Activated CD4-positive, alpha-beta T cell treated with anti-CD3 and anti-CD28 coated beads, Interleukin-2, amount 50 U/mL, for 24 hours (primary cell): ENCODE data around the gene CDH4.

Experiments
- DNase-seq, 2 donors: peaks; one replicate each; pipeline ENCODE4 v3.0.0-alpha.2; 2020; ENCODE audit warnings: low read depth in 1 of 2, low spot score in 1 of 2

Gene CDH4

DNA sequence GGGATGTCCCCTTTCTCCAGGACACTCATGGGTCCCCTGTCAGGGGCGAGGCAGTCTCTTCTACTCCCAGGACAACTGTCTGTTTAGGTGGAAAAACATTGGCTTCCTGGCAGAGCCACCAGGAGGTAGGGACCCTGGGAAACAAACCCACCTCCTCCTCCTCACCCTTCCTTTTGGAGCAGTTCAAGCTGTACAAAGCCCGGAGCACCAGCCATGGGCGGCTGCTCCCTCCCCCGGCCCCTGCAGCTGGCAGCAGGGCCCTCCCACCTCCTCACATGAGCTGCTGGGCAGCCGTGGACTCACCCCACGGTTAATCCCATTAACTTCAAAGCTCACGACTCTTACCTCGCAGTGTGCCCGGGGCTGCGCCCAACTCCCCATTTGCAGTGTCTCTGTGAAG is 48.6 kb downstream of the CDH4 start:
- DNase-seq: no peak

DNA sequence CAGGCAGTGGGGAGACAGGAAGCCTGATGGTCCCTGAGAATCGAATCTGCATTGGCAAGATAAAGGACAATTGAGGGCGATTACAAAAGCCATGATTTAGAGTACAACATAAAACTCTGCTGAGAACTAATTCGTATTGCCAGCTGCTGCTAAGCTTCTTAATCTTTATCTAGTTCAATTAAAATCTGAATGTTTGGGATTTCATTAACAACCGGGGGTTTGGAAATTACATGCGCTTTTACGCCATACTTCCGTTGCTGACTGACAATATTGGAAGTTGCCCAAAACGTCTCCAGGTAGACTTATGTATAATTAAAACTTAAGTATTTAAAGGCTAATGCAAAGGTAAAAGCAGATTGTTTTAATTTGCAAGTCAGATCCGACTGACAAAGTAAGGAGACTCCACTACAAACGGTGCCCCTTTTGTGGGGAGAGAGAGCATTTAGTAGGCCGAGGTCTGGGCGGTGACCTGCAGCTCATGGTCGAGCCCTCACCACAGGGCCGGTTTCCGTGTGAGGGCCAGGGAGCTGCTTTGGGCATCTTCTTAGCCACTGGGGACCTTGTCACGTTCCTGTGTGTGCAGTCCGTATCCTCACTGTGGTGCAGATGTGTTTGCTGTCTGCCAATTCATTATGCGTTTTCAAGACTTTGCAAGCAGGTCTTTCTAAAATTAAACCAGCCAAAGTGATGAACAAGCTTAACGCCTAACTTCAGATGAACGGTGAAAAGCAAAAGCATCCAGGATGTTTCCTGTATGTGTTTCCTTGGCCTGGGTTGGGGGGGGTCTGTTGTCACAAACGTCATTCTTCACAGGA is 49.9 kb downstream of the CDH4 start:
- DNase-seq: no peak

DNA sequence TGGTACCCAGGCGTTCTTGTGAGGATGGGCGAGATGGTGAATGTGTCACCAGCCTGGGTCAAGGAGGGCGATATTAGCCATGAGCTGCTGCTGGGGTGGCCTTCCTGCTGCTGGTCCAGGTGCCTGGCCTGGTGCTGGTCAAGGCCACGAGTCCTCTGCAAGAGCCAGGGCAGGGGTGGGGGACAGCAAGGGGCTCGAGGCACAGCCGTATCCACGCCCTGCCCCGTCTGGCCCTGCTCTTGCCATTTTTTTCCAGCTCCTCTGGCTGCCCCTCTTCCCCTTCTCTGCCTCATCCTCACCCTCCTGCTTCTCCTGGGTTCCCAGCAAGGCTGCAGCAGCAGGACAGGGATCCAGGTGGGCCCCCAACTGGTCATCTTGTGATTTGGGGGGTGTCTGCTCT is 51.2 kb downstream of the CDH4 start:
- no peak for DNase-seq

DNA sequence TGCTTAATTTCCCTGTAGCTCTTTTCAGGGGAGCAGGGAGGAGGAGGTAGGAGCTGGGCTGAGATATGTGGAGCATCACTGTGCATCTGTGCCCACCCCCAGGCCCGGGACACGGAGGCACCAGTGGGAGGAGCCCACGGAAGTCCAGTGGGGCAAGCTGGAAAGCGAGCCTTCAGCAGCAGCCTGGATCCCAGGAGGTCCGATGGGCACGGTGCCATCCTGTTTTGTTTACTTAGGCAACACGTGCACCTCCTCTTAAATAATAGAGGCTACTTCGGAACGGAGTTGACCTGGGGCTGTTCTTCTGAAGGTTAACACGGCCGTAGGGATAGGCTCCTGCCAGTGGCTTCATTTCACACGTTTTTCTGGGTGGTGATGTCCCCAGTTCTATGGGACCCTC is 51.6 kb downstream of the CDH4 start:
- no peak for DNase-seq

DNA sequence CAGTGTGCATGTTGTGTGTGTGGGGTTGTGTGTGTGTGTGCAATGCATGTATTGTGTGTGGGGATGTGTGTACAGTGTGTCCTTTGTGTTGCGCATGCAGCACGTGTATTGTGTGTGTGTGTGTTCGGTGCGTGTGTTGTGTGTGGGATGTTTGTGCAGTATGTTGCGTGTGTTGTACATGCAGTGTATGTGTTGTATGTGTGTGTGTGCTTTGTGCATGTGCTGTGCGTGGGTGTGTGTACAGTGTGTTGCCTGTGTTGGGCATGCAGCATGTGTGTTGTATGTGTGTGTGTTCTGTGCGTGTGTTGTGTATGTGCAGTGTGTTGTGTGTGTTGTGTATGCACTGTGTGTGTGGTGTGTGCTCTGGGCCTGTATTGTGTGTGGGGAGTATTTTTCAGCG is 52.7 kb downstream of the CDH4 start:
- DNase-seq: no peak

DNA sequence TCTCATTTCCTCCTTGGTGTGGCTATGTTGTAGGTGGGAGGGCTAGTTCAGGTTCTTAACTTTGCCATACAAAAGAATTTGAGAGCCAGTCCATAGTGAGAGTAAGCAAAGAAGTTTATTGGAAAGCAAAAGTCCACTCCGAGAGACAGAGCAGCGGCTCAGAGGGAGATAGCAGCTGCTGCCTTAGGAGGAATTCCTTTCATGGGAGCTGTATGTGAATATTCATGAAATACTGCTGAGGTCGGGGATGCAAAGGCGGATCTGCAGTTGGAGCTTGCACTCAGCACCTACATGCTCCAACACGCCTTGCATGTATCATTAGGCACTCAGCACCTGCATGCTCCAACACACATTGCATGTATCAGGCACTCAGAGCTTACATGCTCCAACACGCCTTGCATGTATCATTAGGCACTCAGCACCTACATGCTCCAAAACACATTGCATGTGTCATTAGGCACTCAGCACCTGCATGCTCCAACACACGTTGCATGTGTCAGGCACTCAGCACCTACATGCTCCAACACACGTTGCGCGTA is 54.9 kb downstream of the CDH4 start:
- DNase-seq: no peak

DNA sequence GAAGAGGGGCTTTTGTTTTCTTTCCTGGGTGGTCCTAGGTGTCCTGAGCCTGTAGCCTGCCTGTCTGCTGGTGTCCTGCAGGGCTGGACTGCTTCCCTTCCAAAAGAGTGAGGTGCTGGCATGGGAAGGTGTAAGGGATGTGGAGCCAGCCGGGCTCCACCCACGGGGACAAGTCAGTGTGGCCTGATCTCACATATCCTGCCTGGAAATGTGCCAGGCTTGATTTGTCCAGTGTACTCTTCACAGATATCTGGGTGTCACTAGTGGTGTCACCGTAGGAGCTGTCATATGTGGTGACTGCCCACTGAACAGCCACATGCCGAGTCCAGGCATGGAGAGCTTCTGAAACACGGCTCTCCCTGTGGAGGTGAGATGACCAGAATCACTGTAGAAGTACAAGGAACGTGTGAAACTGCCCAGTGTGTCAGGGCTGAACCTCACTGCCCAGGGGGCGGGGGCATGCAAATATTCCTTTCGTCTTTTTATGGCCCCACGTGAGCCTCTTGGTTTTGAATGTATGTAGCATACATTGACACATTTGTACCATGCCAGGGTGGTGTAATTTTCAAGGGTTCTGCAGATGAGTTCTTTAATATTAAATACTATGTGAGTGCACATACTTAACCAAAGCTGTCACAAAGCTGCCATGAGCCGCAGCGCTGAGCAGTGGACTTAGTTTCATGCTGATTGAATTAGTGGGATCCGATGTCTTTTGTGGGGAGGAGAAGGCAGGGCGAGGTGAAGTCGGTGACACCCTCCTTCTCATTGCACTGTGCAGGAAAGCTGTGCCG is 55.8 kb downstream of the CDH4 start:
- no peak for DNase-seq

DNA sequence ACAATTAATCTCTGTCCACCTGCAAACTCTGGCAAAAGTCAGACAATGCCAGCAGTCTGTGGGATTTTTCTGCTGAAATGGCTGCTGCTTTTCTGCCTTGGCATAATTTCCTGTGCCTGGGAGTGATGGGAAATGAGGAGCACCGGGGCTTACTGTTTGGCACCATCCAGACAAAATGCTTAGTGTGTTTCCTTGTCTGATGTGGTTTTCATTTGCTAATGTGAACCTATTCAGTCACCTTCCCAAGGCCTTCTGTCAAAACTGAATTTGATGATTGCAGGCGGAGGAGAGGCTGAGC is 56.4 kb downstream of the CDH4 start:
- DNase-seq: no peak

DNA sequence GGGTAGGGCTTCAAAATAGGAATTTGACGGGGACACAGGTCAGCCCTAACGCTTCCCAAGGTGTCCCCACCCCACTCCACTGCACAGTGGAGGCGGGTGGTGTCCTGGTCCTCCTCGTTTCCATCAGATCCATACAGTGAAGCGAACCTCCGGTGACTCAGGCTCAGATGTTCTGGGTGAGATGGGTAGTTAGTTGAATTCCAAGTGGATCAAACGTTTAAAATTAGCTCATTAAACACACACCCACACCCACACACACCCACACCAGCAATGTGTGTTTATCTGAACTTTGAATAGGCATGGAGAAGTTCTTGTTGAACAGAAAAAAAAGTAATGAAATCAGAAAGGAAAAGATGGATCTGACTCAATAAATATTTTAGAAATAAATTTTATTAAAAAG is 58.9 kb downstream of the CDH4 start:
- DNase-seq: no peak

DNA sequence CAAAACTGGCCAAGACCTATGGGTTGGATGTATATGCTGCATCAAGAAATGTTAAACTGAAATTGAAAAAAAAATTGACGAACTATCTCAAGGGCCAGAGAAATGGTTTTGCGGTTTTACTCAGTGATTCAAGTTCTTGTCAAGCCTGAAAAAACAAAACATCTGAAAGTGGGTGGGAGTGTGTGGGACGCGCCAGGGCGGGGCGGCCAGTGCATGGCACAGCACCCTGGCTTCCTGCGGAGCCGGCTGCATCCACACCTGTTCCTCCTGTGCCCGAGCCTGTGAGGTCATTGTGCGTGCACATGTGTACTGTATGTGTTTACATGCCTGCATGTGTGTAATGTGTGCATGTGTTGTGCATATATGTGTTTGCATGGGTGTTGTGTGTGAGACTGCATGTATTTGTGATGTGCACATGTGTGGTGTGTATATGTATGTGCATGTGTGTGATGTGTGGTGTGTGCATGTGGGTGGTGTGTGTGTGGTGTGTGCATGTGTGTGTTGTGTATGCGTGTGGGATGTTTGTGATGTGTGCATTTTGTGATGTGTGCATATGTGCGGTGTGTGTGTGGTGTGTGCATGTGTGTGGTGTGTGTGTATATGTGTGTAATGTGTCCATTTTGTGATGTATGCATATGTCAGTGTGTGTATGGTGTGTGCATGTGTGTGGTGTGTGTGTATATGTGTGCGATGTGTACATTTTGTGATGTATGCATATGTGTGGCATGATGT is 59.8 kb downstream of the CDH4 start:
- DNase-seq: no peak

DNA sequence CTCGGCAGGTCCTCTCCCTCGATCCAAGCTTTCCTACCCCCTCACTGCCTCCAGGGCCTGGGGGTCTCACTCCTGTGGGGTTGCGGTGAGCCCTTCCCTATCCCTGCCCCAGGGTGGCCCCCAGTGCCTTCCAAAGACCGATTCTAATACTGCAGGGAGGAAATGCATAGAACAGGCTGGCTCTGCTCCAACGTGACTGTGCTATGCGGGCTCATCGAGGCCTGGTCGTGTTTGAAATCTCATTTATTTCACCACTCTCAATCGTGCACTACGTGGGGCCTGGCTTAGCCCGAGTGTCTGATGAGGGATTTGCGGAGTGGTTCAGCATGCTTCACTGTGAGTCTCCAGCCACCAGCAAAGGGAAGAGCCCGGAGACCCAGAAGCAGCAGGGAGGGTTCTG is 60.9 kb downstream of the CDH4 start:
- DNase-seq: no peak

DNA sequence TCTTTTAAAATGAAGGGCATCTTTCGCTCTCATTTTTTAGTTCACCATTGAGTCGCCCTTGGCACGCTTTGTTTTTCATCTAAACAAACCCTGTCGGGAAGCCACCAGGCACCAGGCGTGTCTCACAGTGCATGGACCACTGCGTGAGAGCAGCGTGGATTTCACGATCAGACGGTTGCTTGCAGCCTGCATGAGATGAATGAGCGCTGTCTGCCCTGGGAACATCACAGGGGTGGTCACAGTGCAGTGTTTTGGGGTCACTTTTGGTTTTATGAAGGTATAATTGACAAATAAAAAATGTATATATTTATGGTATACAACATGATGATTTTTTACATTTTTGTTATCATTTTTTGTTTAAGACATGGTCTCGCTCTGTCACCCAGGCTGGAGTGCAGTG is 61.3 kb downstream of the CDH4 start:
- DNase-seq: no peak

DNA sequence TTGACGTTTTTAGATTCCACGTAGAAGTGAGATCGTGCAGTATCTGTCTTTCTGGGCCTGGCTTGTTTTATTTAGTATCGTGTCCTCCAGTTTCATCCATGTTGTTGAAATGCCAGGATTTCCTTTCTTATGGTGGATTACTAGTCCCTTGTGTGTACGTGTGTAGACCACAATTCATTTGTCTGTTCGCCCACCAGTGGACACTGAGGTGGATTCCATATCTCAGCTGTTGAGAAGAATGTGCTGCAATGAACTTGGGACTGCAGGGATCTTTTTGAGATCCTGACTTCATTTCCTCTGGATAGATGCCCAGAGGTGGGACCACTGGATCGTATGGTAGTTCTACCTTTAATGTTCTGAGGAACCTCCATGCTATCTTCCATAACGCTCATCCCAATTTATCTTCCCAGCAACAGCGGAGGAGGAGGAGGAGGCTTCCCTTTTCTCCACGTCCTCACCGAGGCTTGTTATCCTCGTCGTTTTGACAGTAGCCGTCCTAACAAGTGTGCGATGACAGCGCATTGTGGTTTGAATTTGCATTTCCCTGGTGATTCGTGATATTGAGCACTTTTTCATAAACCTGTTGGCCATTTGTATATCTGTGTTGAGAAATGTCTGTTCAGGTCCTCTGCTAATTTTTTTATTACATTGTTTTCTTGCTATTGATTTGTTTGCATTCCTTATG is 62.4 kb downstream of the CDH4 start:
- no peak for DNase-seq

DNA sequence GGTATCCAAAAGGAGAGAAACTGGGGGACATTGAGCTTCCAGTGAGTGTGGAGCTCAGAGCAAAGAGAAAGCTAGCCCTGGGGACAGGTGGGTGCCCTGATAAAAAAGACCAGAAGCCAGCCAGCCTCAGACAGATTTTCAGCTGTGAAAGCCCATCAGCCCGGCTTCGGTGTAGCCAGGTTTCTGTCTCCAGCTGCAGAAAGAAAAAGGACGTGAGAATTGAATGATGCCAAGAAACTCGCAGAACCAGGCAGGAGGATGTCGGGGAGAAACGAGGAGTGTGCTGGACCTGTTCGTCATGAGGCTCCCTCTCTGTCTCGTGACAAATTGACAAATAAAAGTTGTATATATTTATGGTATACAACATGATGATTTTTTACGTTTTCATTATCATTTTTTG is 63.3 kb downstream of the CDH4 start:
- DNase-seq: no peak

DNA sequence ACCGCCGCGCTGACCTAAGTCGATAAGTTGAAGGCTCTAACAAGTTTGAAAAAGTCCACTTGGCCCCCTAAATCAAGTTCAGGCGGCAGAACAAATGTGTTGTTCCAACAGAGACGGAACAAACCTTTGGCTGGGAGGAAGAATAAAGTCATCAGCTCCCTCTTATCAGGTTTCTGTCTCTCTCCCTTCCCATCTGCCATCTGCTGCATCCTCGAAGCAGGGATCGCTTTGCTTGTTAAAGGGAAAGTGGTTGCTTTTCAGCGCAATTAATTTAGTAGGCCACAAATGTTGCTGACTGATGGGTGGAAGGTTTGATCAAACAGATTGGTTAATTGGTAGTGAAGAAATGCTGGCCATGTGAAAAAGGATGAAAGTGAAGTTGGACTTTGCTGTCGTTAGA is 64.3 kb downstream of the CDH4 start:
- no peak for DNase-seq

DNA sequence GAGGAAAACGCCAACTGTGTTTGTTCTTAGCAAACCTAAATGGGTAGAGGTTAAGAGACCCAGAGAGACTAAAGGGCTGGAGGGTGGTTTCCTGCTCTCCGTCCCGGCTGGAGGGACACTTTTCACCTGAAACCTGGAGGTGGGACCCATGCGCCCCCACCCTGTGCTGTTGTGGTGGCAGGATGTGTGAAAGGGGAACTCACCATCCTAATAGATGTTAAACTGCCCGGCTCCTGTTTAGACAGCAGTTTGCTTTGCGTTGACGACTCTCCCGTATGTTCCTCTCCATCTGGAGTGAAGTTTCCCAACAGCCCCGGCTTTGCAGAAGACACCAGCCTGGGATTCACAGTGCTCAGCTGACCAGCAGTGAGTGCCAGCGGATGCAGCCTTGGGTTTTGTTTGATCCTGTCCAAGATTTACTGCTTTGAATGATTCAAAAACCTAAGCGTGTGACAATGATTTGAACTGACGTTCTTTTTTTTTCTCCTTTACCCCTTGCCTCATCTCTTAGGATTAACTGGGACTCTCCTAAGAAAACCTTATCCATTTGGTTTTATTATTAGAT is 66.0 kb downstream of the CDH4 start:
- DNase-seq: no peak

DNA sequence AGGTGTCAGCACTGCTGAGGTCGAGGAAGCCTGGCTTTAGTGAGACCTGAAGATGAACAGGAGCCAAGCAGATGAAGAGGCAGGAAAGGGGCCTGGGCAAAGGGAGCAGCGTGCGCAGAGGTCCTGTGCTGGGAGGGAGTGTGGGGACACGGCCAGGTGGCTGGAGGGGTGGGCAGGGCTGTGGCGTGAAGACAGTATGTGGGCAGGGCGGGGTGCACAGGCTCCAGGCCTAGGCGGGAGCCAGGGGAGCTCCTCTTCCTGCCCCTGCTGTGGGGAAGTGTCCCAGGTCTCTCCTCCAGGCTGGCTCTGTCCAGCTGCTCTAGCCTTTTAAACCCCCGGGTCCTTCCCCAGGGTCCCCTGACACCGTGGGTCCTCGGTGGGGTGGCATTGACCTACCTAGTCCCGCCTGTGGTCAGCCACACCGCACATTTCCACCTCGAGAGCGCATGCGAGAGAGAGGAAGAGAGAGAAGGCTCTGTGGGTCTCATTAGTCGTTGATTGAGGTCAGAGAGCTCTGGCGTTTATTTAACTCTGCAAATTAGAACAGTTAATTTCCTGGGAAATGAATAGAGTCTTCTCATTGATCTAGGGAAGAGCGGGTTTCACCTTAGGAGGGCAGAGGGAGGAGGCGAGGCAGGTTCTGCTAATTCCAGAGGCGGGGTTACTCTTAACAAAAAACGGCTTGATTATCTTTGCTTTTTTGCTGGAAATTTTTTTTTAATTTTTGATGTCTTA is 68.8 kb downstream of the CDH4 start:
- DNase-seq: no peak

DNA sequence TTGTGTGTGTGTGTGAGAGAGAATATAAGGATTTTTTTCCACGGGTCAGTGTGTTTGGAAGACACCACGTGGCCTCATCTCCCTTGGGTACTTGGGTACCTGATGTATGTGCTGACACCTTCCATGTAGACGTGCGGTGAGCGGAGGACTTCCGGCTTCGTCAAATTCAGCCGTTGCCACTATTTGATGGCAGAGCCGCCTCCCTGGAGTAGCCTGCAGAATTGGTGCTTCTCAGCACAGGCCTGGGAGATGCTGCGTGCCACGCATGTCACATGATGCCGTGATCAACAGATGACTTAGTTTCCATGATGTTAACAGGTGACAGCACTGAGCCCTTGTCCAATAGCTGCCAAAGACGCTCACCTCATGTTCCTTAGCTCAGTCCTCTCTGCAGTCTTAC is 69.4 kb downstream of the CDH4 start:
- DNase-seq: no peak

DNA sequence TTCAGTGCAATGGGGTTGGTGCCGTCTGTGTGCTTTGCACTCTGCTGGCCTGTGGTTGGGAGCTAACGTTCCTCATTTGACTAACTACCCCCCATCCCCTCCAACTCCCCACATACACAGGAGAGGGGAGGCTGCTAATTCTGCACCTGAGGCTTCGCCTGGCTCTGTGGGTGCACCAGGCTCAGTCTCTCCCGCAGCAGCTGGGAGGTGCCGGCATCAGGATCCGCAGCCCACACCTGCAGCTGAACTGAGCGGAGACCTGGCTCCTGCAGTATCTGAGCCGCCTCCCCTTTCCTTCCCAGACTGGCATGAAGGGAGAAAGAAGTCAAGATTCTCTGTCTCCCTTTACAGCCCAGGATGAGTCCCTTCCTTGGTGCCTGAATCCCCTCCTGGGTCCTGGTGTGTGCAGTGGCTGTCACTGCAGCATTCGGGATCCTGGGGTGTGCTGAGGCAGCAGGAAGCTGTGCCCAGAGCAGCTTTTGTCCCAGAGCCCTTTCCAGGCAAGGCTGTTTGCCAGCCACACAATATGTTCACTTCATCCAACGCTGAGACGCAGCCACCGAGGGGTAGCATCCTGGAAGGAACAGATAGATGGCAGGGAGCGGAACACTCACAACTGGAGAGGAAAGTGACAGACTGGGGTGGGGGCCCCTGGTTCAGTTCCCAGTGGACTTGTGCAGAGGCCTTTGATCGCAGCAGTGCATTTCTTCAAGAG is 70.2 kb downstream of the CDH4 start:
- no peak for DNase-seq

DNA sequence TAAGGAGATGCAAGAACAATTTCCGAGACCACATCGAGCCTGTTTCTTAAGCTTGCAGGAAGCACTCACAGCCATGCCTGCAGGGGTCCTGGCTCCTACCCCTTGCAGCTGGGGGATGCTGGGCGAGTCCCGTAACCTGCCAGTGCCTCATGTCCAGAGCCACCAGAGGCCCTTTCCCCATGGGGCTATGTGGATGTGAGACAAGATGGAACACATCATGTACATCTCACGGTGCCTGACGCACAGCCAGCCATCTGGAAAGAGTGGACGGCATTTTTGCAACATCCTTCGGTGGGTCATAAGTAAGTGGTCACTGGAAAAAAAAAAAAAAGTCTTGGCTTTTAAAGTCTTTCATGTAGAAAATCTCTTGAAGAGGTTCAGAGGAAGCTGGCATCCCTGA is 72.8 kb downstream of the CDH4 start:
- DNase-seq: no peak
